Endothelial cell (in vitro differentiated cells): ENCODE measurements around the gene LRBA. TPM values are rescaled to one million over a fixed set of nuclear protein-coding genes. Genes with fewer than 3 reads are reported as not detected.

Experiments used
- DNase-seq: peaks from one replicate; pipeline ENCODE4 v3.0.0; 2021; ENCODE audit warnings: low spot score
- H3K27ac Mint-ChIP-seq: one replicate; pipeline ENCODE4 v1.8.0; 2021; ENCODE audit warnings: mixed read lengths, inconsistent platforms; ENCODE audit not compliant: unreplicated experiment
- H3K27me3 Mint-ChIP-seq: one replicate; pipeline ENCODE4 v1.8.0; 2021; ENCODE audit warnings: mild to moderate bottlenecking, moderate library complexity, mixed read lengths, inconsistent platforms; ENCODE audit not compliant: unreplicated experiment
- H3K36me3 Mint-ChIP-seq: one replicate; pipeline ENCODE4 v1.8.0; 2021; ENCODE audit warnings: mild to moderate bottlenecking, low read depth, mixed read lengths, inconsistent platforms; ENCODE audit not compliant: unreplicated experiment
- H3K4me1 Mint-ChIP-seq: one replicate; pipeline ENCODE4 v1.8.0; 2021; ENCODE audit warnings: mild to moderate bottlenecking, mixed read lengths, inconsistent platforms; ENCODE audit not compliant: unreplicated experiment
- H3K4me3 Mint-ChIP-seq: one replicate; pipeline ENCODE4 v1.8.0; 2021; ENCODE audit warnings: mild to moderate bottlenecking, mixed read lengths, inconsistent platforms; ENCODE audit not compliant: unreplicated experiment
- H3K9me3 Mint-ChIP-seq: one replicate; pipeline ENCODE4 v1.8.0; 2021; ENCODE audit warnings: mixed read lengths, inconsistent platforms; ENCODE audit not compliant: unreplicated experiment
- CTCF ChIP-seq: fragments of 200-600 bp; sonication (generic); IDR thresholded peaks from one replicate; pipeline ENCODE4 v1.5.0; 2021; ENCODE audit warnings: antibody characterized with exemption; ENCODE audit not compliant: unreplicated experiment
- total RNA-seq: library from RNA; stranded (reverse); fragmentation: NEBNext Ultra II Directional; extraction: Animal tissue kit (Norgen Biotek cat#: 25700); gene quantifications from one replicate; pipeline ENCODE4 v1.2.1, GENCODE V29; 2021; ENCODE audit not compliant: unreplicated experiment

LRBA gene
- total RNA-seq, 1 donor from 2014 or later = 44.3 TPM

- Mint-ChIP-seq H3K4me3 (no peak overlapping the region), H3K9me3 (no peaks in the 10 kb centered on the region), H3K27me3 (no peaks in the 10 kb centered on the region), H3K27ac (no peak overlapping the region), H3K4me1 (no peaks in the 10 kb centered on the region), H3K36me3 (no peaks in the 10 kb centered on the region)
- DNase-seq = no peak
- no peak for TF ChIP-seq CTCF
These were observed 683.0 kb downstream of the LRBA start for GRCh38 chr4:150332086-150332485.

GRCh38 chr4:150329373-150329772 lies 685.7 kb downstream of the LRBA start:
- Mint-ChIP-seq H3K27ac (no peak overlapping the region), H3K36me3 (no peaks in the 10 kb centered on the region), H3K9me3 (no peaks in the 10 kb centered on the region), H3K27me3 (no peaks in the 10 kb centered on the region), H3K4me3 (no peak overlapping the region), H3K4me1 (no peaks in the 10 kb centered on the region)
- TF ChIP-seq CTCF = no peak
- DNase-seq = no peak

GRCh38 chr4:150328496-150328895 lies 686.6 kb downstream of the LRBA start:
- no peak overlapping the region for H3K27ac Mint-ChIP-seq
- no peak for TF ChIP-seq CTCF
- H3K4me3 Mint-ChIP-seq = no peak overlapping the region
- H3K27me3 Mint-ChIP-seq = no peaks in the 10 kb centered on the region
- no peaks in the 10 kb centered on the region for H3K36me3 Mint-ChIP-seq
- no peaks in the 10 kb centered on the region for H3K4me1 Mint-ChIP-seq
- H3K9me3 Mint-ChIP-seq = no peaks in the 10 kb centered on the region
- no peak for DNase-seq

- no peaks in the 10 kb centered on the region for H3K36me3 Mint-ChIP-seq
- no peaks in the 10 kb centered on the region for H3K9me3 Mint-ChIP-seq
These were observed 687.8 kb downstream of the LRBA start for GRCh38 chr4:150327262-150327780.

GRCh38 chr4:150325872-150326271 lies 689.2 kb downstream of the LRBA start:
- Mint-ChIP-seq H3K36me3 (no peaks in the 10 kb centered on the region), H3K4me1 (peaks cover 4% of the 10 kb centered on the region), H3K27me3 (no peaks in the 10 kb centered on the region), H3K9me3 (no peaks in the 10 kb centered on the region), H3K4me3 (no peak overlapping the region), H3K27ac (no peak overlapping the region)
- DNase-seq = no peak
- no peak for TF ChIP-seq CTCF

More at GRCh38 chr4:150327262-150327780, 687.8 kb downstream of the LRBA start:
- Mint-ChIP-seq H3K4me1 (no peaks in the 10 kb centered on the region), H3K27ac (no peak overlapping the region), H3K4me3 (no peak overlapping the region), H3K27me3 (no peaks in the 10 kb centered on the region)
- TF ChIP-seq CTCF = no peak
- DNase-seq = no peak
